ENCODE results near the gene P2RY6. TPM values are rescaled to one million over a fixed set of nuclear protein-coding genes. Genes with fewer than 3 reads are reported as not detected.

P2RY6 gene
- total and polyA plus RNA-seq, 10 of the 15 experiments (the other 5 are each of a cell fraction or from before 2014, with no cell fraction given): 0.05 to 0.90 (median 0.22) TPM; not detected in 4

DNA sequence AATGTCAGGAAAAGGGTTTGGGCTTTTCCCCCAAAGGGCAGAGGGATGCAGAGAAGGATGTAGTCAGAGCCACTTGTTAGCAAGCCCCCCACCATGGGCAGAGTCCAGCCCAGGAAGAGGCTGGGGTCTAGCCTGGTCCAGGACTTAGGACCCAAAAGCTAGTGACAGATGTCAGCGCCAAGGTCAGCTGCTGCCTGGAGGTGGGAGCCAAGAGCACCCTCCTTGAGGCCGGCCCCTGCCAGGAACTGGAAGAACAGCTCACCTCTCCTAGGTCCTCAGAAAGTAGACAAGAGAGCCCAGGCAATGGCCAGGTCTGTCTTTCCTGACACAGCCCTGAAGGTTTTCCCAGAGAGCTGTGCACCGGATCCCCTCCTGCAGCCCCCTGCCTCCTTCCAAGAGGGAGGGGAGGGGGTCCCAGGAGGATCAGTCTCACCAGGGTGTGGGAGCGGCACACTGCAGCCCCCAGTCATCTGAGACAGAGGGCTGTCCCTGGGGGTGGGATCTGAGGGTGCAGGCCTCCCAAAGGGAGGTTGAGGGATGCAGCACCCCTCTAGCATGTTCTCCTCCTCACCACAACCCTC lies 21.3 kb downstream of the P2RY6 start:
- Histone ChIP-seq H3K9ac (ENCODE audit: control insufficient read depth, insufficient read depth, low read length) (no peak overlapping the region), H4K20me1 (ENCODE audit: control insufficient read depth, insufficient read depth) (no peaks in the 10 kb centered on the region), H3K27ac (ENCODE audit: control insufficient read depth, insufficient read depth) (no peak overlapping the region), H3K4me2 (ENCODE audit: control insufficient read depth, insufficient read depth) (no peak overlapping the region), H3K27me3 (replicated peaks in 1 of 2; ENCODE audit: control insufficient read depth in 2 of 2, insufficient read depth in 2 of 2, low read length in 1 of 2) (no peaks in the 10 kb centered on the region; a peak in 2 of 4 replicates), H3K79me2 (ENCODE audit: control insufficient read depth, insufficient read depth, low read length) (no peaks in the 10 kb centered on the region), H3K9me3 (replicated peaks; ENCODE audit: control insufficient read depth, insufficient read depth, low read length) (no peaks in the 10 kb centered on the region), H3K36me3 (ENCODE audit: control insufficient read depth in 2 of 2, insufficient read depth in 2 of 2, low read length in 1 of 2) (no peaks in the 10 kb centered on the region), H3K4me1 (ENCODE audit: control insufficient read depth, insufficient read depth, low read length) (peaks cover 15% of the 10 kb centered on the region), H3K4me3 (no peak overlapping the region), H2AFZ (ENCODE audit: control insufficient read depth, low read depth, low read length) (no peak overlapping the region)
- intact Hi-C loops (cut with micrococcal nuclease; ENCODE audit: unreplicated experiment): no loop called here
- WGBS (ENCODE audit: insufficient coverage, insufficient replicate concordance, low lambda C conversion rate, missing lambda C conversion rate): 49% methylated on average over 4 of the region's 4 CpGs
- FAIRE-seq: no peak
- ATAC-seq: no peak
- in situ Hi-C loops (cut with MboI): loop anchor here (5.0 kb wide), 1 partner anchor 44 kb away; no protein-coding TSS in a partner anchor
- RAD21 ChIA-PET (ENCODE audit: unreplicated experiment): interaction anchor here (0.8 to 1.3 kb wide), 2 partner anchors 10 to 42 kb away, joined by 3 read pairs; no protein-coding TSS in a partner anchor
- SMC1A ChIA-PET (ENCODE audit: uncharacterized antibody, unreplicated experiment): interaction anchor here (1.1 to 2.3 kb wide), 3 partner anchors 15 to 58 kb away, joined by 3 to 11 read pairs (median 8); partner anchors contain the start of gene ARHGEF17
- CTCF ChIA-PET: interaction anchor here (1.1 to 17.3 kb wide), 6 partner anchors 11 to 366 kb away, joined by 4 to 326 read pairs (median 55); partner anchors contain the start of gene ARHGEF17
- POLR2A ChIA-PET: no interaction called here
- TF ChIP-seq NR2C1 (IDR thresholded peaks at IDR 0.05) (no peak), SMAD1 (IDR thresholded peaks at IDR 0.05; ENCODE audit: low read depth, partially characterized antibody) (no peak), NBN (IDR thresholded peaks at IDR 0.05) (no peak), JUNB (IDR thresholded peaks at IDR 0.05) (no peak), IKZF2 (IDR thresholded peaks at IDR 0.05) (no peak), ETV6 (conservative IDR thresholded peaks at IDR 0.05 in 1 of 2, IDR thresholded peaks at IDR 0.05 in 1 of 2; ENCODE audit: borderline replicate concordance in 1 of 2, low read depth in 1 of 2) (no peak)
- no peak for DNase-seq (ENCODE audit: low read depth, low spot score)
- no TSS peak for BruUV-seq (replicated peaks)

DNA sequence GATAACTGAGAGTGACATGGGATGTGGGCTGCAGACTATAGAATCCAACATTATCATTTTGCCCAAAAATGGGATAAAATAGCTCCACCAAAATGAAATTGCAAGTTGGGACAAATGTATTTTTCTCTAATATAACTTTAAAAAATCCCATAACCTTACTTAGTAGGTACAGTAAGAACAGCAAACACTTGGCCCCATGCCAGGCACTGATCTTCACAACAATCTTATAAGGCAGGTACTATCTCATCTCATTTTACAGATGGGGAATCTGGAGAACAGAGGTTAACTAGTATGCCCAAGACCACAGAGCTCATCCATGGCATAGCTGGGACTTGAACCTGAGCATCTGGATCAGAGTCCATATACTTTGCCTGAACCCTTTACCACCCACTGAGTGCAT lies 22.5 kb downstream of the P2RY6 start:
- Histone ChIP-seq H4K20me1 (ENCODE audit: control insufficient read depth, insufficient read depth) (no peaks in the 10 kb centered on the region), H3K9ac (ENCODE audit: control insufficient read depth, insufficient read depth, low read length) (no peak overlapping the region), H3K4me2 (ENCODE audit: control insufficient read depth, insufficient read depth) (no peak overlapping the region), H3K9me3 (replicated peaks; ENCODE audit: control insufficient read depth, insufficient read depth, low read length) (no peaks in the 10 kb centered on the region), H3K27me3 (replicated peaks in 1 of 2; ENCODE audit: control insufficient read depth in 2 of 2, insufficient read depth in 2 of 2, low read length in 1 of 2) (no peaks in the 10 kb centered on the region; a peak in 2 of 4 replicates), H3K27ac (ENCODE audit: control insufficient read depth, insufficient read depth) (no peak overlapping the region), H3K4me3 (no peak overlapping the region), H3K4me1 (ENCODE audit: control insufficient read depth, insufficient read depth, low read length) (peaks cover 3% of the 10 kb centered on the region), H3K79me2 (ENCODE audit: control insufficient read depth, insufficient read depth, low read length) (no peaks in the 10 kb centered on the region), H2AFZ (ENCODE audit: control insufficient read depth, low read depth, low read length) (no peak overlapping the region), H3K36me3 (ENCODE audit: control insufficient read depth in 2 of 2, insufficient read depth in 2 of 2, low read length in 1 of 2) (no peaks in the 10 kb centered on the region)
- ChIA-PET RAD21 (ENCODE audit: unreplicated experiment) (interaction anchor here (1.0 to 2.5 kb wide), 6 partner anchors 12 to 366 kb away, joined by 3 to 30 read pairs (median 4); no protein-coding TSS in a partner anchor), CTCF (interaction anchor here (0.6 to 17.3 kb wide), 25 partner anchors 10 to 709 kb away, joined by 3 to 326 read pairs (median 4); partner anchors contain the start of gene ARHGEF17), POLR2A (no interaction called here), SMC1A (ENCODE audit: uncharacterized antibody, unreplicated experiment) (interaction anchor here (0.8 to 2.2 kb wide), 9 partner anchors 12 to 108 kb away, joined by 3 to 24 read pairs (median 5); partner anchors contain the start of gene ARHGEF17)
- FAIRE-seq (no peak), ATAC-seq (no peak), DNase-seq (ENCODE audit: low read depth, low spot score) (no peak)
- in situ Hi-C loops (cut with MboI) (loop anchor here (5.0 kb wide), 1 partner anchor 43 kb away; no protein-coding TSS in a partner anchor), intact Hi-C loops (cut with micrococcal nuclease; ENCODE audit: unreplicated experiment) (loop anchor here (1.0 kb wide), 1 partner anchor 41 kb away; no protein-coding TSS in a partner anchor)
- no TSS peak for BruUV-seq (replicated peaks)
- TF ChIP-seq, protein P1, sequence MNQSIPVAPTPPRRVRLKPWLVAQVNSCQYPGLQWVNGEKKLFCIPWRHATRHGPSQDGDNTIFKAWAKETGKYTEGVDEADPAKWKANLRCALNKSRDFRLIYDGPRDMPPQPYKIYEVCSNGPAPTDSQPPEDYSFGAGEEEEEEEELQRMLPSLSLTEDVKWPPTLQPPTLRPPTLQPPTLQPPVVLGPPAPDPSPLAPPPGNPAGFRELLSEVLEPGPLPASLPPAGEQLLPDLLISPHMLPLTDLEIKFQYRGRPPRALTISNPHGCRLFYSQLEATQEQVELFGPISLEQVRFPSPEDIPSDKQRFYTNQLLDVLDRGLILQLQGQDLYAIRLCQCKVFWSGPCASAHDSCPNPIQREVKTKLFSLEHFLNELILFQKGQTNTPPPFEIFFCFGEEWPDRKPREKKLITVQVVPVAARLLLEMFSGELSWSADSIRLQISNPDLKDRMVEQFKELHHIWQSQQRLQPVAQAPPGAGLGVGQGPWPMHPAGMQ (IDR thresholded peaks at IDR 0.05; ENCODE audit: borderline replicate concordance): no peak
- TF ChIP-seq RBBP5 (conservative IDR thresholded peaks at IDR 0.05) (no peak), BACH1 (IDR thresholded peaks at IDR 0.05; ENCODE audit: borderline replicate concordance) (no peak), SP1 (IDR thresholded peaks at IDR 0.05; ENCODE audit: low read depth, low read length) (no peak), SRF (IDR thresholded peaks at IDR 0.05; ENCODE audit: low read depth in 2 of 2, low read length in 2 of 2) (no peak), MYB (IDR thresholded peaks at IDR 0.05; ENCODE audit: borderline replicate concordance, low read depth, low read length) (no peak), HDAC2 (IDR thresholded peaks at IDR 0.05) (no peak)
- TF ChIP-seq, protein P2, sequence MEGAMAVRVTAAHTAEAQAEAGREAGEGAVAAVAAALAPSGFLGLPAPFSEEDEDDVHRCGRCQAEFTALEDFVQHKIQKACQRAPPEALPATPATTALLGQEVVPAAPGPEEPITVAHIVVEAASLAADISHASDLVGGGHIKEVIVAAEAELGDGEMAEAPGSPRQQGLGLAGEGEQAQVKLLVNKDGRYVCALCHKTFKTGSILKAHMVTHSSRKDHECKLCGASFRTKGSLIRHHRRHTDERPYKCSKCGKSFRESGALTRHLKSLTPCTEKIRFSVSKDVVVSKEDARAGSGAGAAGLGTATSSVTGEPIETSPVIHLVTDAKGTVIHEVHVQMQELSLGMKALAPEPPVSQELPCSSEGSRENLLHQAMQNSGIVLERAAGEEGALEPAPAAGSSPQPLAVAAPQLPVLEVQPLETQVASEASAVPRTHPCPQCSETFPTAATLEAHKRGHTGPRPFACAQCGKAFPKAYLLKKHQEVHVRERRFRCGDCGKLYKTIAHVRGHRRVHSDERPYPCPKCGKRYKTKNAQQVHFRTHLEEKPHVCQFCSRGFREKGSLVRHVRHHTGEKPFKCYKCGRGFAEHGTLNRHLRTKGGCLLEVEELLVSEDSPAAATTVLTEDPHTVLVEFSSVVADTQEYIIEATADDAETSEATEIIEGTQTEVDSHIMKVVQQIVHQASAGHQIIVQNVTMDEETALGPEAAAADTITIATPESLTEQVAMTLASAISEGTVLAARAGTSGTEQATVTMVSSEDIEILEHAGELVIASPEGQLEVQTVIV (IDR thresholded peaks at IDR 0.05; ENCODE audit: borderline replicate concordance, partially characterized antibody): no peak
